B cell (primary cell): ENCODE measurements around the gene CROCC. TPM values are rescaled to one million over a fixed set of nuclear protein-coding genes. Genes with fewer than 3 reads are reported as not detected.

ENCODE experiments used
- ATAC-seq: fragments of 200-7000 bp; cut with Tn5 transposase; one replicate; pipeline ENCODE4 v1.10.0; 2021; ENCODE audit warnings: low read depth, mild to moderate bottlenecking, moderate number of reproducible peaks, moderate library complexity
- CTCF ChIA-PET: fragments of 350-600 bp; sonication (Branson Sonifier 250); formaldehyde crosslinking; loops from one replicate; lab custom pipeline; 2021; ENCODE audit warnings: antibody characterized with exemption, inconsistent platforms; lab: Charles Lee
- POLR2A ChIA-PET: fragments of 350-600 bp; sonication (Branson Sonifier 250); formaldehyde crosslinking; loops from one replicate; lab custom pipeline; 2021; ENCODE audit warnings: antibody characterized with exemption; lab: Charles Lee
- DNase-seq: peaks from one replicate; pipeline ENCODE4 v3.0.0; 2013
- H2AFZ ChIP-seq: 2 replicates; pipeline ENCODE4 v1.6.1; 2012; ENCODE audit warnings: mild to moderate bottlenecking, low read depth, low read length; ENCODE audit not compliant: insufficient read depth, poor library complexity, severe bottlenecking
- H3K27ac ChIP-seq, 2 donors: 1 replicate in 1 of 2; 2 replicates in 1 of 2; pipeline ENCODE4 v1.5.1; 2012 to 2013; ENCODE audit warnings: low read length in 2 of 2, mild to moderate bottlenecking in 2 of 2, moderate library complexity in 1 of 2
- H3K27me3 ChIP-seq, 4 experiments: fragments of 200-600 bp in 1 of 4; sonication (generic) in 1 of 4; replicated peaks in 1 of 4; 1 replicate in 2 of 4; 2 replicates in 2 of 4; pipeline versions ENCODE4 v1.6.1 to v1.7.0; 2013 to 2016; ENCODE audit warnings: low read length in 3 of 4, mild to moderate bottlenecking in 2 of 4, mixed read lengths in 1 of 4, moderate library complexity in 1 of 4; ENCODE audit not compliant: insufficient read depth in 4 of 4, control insufficient read depth in 3 of 4; ENCODE audit errors: control extremely low read depth in 1 of 4
- H3K36me3 ChIP-seq, 2 experiments: replicated peaks in 1 of 2; 1 replicate in 1 of 2; 2 replicates in 1 of 2; pipeline versions ENCODE4 v1.6.1 to v1.7.1; 2013; ENCODE audit warnings: low read length in 1 of 2; ENCODE audit not compliant: insufficient read depth in 2 of 2, control insufficient read depth in 1 of 2; ENCODE audit errors: control extremely low read depth in 1 of 2, extremely low read depth in 1 of 2
- H3K4me1 ChIP-seq, 2 donors: fragments of 200-600 bp in 1 of 2; sonication (generic) in 1 of 2; 1 replicate in 1 of 2; 2 replicates in 1 of 2; pipeline versions ENCODE4 v1.5.1 to v1.6.1; 2013 to 2017; ENCODE audit warnings: low read length in 2 of 2; ENCODE audit not compliant: control insufficient read depth in 2 of 2, insufficient read depth in 2 of 2
- H3K4me2 ChIP-seq: replicated peaks from 2 replicates; pipeline ENCODE3; 2012; ENCODE audit warnings: mild to moderate bottlenecking, low read depth, low read length; ENCODE audit not compliant: poor library complexity, severe bottlenecking
- H3K4me3 ChIP-seq, 5 experiments: fragments of 200-600 bp in 1 of 5; sonication (generic) in 1 of 5; 1 replicate in 3 of 5; 2 replicates in 2 of 5; pipeline versions ENCODE4 v1.5.1 to v1.7.0; 2011 to 2016; ENCODE audit warnings: low read length in 4 of 5, mild to moderate bottlenecking in 4 of 5, low read depth in 2 of 5, control low read depth in 1 of 5, moderate library complexity in 1 of 5; ENCODE audit not compliant: insufficient read depth in 1 of 5; ENCODE audit errors: control extremely low read depth in 1 of 5, extremely low read depth in 1 of 5
- H3K79me2 ChIP-seq: fragments of 200-600 bp; sonication (generic); one replicate; pipeline ENCODE4 v1.6.0; 2016; ENCODE audit warnings: low read length; ENCODE audit not compliant: control insufficient read depth, insufficient read depth
- H3K9ac ChIP-seq: fragments of 200-600 bp; sonication (generic); 2 replicates; pipeline ENCODE4 v1.6.1; 2017; ENCODE audit warnings: mild to moderate bottlenecking, low read length, moderate library complexity
- H3K9me3 ChIP-seq, 3 donors: one replicate each; pipeline versions ENCODE4 v1.6.1 to v1.7.1; 2013; ENCODE audit warnings: low read length in 2 of 3; ENCODE audit not compliant: control insufficient read depth in 2 of 3, insufficient read depth in 1 of 3; ENCODE audit errors: control extremely low read depth in 1 of 3
- H4K20me1 ChIP-seq: 2 replicates; pipeline ENCODE4 v1.6.0; 2012; ENCODE audit warnings: mild to moderate bottlenecking, low read length; ENCODE audit not compliant: insufficient read depth, control insufficient read depth, poor library complexity, severe bottlenecking
- H3K27ac Mint-ChIP-seq: one replicate; pipeline ENCODE4 v1.8.0; 2021; ENCODE audit warnings: mixed read lengths
- H3K27me3 Mint-ChIP-seq: one replicate; pipeline ENCODE4 v1.8.0; 2021; ENCODE audit warnings: mixed read lengths
- H3K4me1 Mint-ChIP-seq: one replicate; pipeline ENCODE4 v1.8.0; 2021; ENCODE audit warnings: mixed read lengths
- H3K4me3 Mint-ChIP-seq: one replicate; pipeline ENCODE4 v1.8.0; 2021; ENCODE audit warnings: mixed read lengths
- H3K9me3 Mint-ChIP-seq: one replicate; pipeline ENCODE4 v1.8.0; 2022; ENCODE audit warnings: mixed read lengths; ENCODE audit not compliant: insufficient read depth
- CTCF ChIP-seq: fragments of 200-600 bp; IDR thresholded peaks from one replicate; pipeline ENCODE4 v1.8.0; 2022; ENCODE audit warnings: antibody characterized with exemption, mild to moderate bottlenecking
- EZH2 ChIP-seq: IDR thresholded peaks from 2 replicates; pipeline ENCODE4 v1.6.1; 2012; ENCODE audit warnings: borderline replicate concordance, low read depth, mild to moderate bottlenecking, moderate library complexity, low read length; ENCODE audit not compliant: insufficient read depth, poor library complexity, severe bottlenecking
- WGBS: methylation state at CpG from one replicate; pipeline ENCODE4 v1.1.5; 2013; ENCODE audit warnings: missing lambda C conversion rate; ENCODE audit not compliant: insufficient coverage; 5-methylcytosine and 5-hydroxymethylcytosine counted together
- intact Hi-C: fragments of 100-400 bp; cut with micrococcal nuclease; formaldehyde crosslinking; loops from one replicate; pipeline ENCODE4 v1.10.0; 2022
- polyA plus RNA-seq: library from polyadenylated mRNA; depleted of rRNA; stranded (reverse); fragments of >200 nt; gene quantifications from 2 replicates; pipeline ENCODE4 v1.2.3, GENCODE V29; 2012
- total RNA-seq, 2 donors: library from RNA; stranded (reverse); fragments of 120-200 nt in 1 of 2; gene quantifications; 1 replicate in 1 of 2; 2 replicates in 1 of 2; pipeline versions ENCODE4 v1.2.3 to v1.2.4, GENCODE V29; 2013 to 2022

CROCC gene
- total and polyA plus RNA-seq, 2 donors (not counting 1 experiment from before 2014, with no cell fraction given) = 66.2 to 120 TPM

- intact Hi-C loops = no loop called here
- POLR2A ChIA-PET = no interaction called here
- H3K27ac ChIP-seq = no peak overlapping the region
- peaks cover 4 to 7% of the 10 kb centered on the region in 2 donors for H3K4me1 ChIP-seq
- no peak overlapping the region for H3K9ac ChIP-seq
- WGBS = 97% methylated on average over 14 of the region's 14 CpGs
- DNase-seq (no peak), ATAC-seq (no peak)
- H3K4me3 Mint-ChIP-seq = no peak overlapping the region
- no peak overlapping the region for H3K4me3 ChIP-seq
- no peak overlapping the region for H2AFZ ChIP-seq
- no peak overlapping the region for H3K4me2 ChIP-seq
- H3K9me3 ChIP-seq = peaks cover 0 to 2% (median 0%) of the 10 kb centered on the region in 3 donors
- H3K27me3 Mint-ChIP-seq = peaks cover 3% of the 10 kb centered on the region
- peaks cover 3% of the 10 kb centered on the region for H3K4me1 Mint-ChIP-seq
- no peaks in the 10 kb centered on the region for H3K79me2 ChIP-seq
- no peaks in the 10 kb centered on the region for H3K36me3 ChIP-seq
- no peaks in the 10 kb centered on the region for H4K20me1 ChIP-seq
- H3K27ac Mint-ChIP-seq = no peak overlapping the region
- no peaks in the 10 kb centered on the region for H3K9me3 Mint-ChIP-seq
- H3K27me3 ChIP-seq = peaks cover 0 to 17% (median 3%) of the 10 kb centered on the region in 4 experiments
- CTCF ChIA-PET = no interaction called here
- TF ChIP-seq CTCF (no peak), EZH2 (no peak)
These were observed 54.1 kb downstream of the CROCC start for GRCh38 chr1:16975838-16976237.

DNA sequence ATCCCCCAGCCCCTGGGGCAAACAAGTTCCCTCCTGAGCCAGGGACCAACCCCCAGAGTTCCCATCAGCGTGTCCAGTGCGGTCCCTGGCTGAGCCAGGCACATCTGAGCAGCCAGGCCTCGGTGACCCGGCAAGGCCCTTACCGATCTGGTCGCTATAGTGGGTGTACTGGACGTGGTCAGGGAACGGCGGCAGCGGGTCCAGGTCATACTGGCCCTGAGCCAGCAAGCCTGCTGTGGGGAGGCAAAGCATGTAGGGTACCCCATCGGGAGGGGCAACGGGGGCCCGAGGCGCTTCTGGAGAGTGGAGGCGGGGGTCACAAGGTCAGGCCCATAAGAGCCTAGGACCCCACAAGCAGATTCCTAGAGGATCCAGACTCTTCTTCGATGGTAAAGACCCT, 55.2 kb downstream of the CROCC start:
- Histone ChIP-seq H2AFZ (no peak overlapping the region), H3K4me3 (no peak overlapping the region), H3K27ac (no peak overlapping the region), H3K4me1 (peaks cover 7 to 9% of the 10 kb centered on the region in 2 donors), H3K79me2 (no peaks in the 10 kb centered on the region), H3K9me3 (peaks cover 0 to 4% (median 0%) of the 10 kb centered on the region in 3 donors), H3K27me3 (peaks cover 0 to 26% (median 6%) of the 10 kb centered on the region in 4 experiments), H3K9ac (no peak overlapping the region), H4K20me1 (no peaks in the 10 kb centered on the region), H3K36me3 (no peaks in the 10 kb centered on the region), H3K4me2 (no peak overlapping the region)
- ATAC-seq (no peak), DNase-seq (no peak)
- Mint-ChIP-seq H3K4me3 (no peak overlapping the region), H3K9me3 (no peaks in the 10 kb centered on the region), H3K4me1 (peaks cover 11% of the 10 kb centered on the region), H3K27ac (no peak overlapping the region), H3K27me3 (peaks cover 12% of the 10 kb centered on the region)
- 94% methylated on average over 16 of the region's 16 CpGs for WGBS
- CTCF ChIA-PET = no interaction called here
- no peak for TF ChIP-seq EZH2
- intact Hi-C loops = no loop called here
- POLR2A ChIA-PET = no interaction called here
